SK-N-MC (cell line): ENCODE results near the gene BTBD16.

Source experiments
- EZH2 ChIP-seq: fragments of 200-600 bp; sonication (generic); IDR thresholded peaks from one replicate; pipeline ENCODE4 v1.6.1; 2017; ENCODE audit warnings: antibody characterized with exemption
- POLR2AphosphoS5 ChIP-seq: IDR thresholded peaks from 2 replicates; pipeline ENCODE4 v1.6.1; 2012; ENCODE audit warnings: mild to moderate bottlenecking, low read depth, low read length, borderline replicate concordance

DNA sequence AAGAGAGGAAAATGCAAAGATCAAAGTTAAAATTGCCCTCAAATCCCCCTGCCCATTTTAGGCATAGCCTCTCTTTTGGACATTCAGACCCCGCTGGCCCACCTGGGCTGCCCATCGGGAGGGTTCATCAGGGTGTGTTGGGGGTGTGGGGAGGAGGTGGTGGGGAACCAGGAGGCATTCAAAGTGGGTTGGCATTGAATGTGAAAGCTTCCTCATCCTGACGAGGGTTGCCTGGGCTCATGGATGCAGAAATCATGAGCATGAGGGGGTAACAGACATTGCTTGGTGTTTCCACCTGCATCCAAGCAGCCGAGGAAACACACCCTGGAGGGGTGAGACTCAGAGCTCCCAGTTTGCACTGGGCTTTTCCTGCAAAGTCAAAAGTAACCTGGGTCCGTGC lies 20.6 kb downstream of the BTBD16 start:
- TF ChIP-seq POLR2AphosphoS5 (no peak), EZH2 (no peak)
